SH-SY5Y (cell line): ENCODE measurements around the gene ABCA1.

Experiments
- GATA2 ChIP-seq: IDR thresholded peaks from 2 replicates; pipeline ENCODE4 v1.6.1; 2011; ENCODE audit warnings: mild to moderate bottlenecking, low read depth, low read length
- GATA3 ChIP-seq: IDR thresholded peaks from 2 replicates; pipeline ENCODE4 v1.6.1; 2011; ENCODE audit warnings: low read depth, mild to moderate bottlenecking, low read length, moderate library complexity

DNA sequence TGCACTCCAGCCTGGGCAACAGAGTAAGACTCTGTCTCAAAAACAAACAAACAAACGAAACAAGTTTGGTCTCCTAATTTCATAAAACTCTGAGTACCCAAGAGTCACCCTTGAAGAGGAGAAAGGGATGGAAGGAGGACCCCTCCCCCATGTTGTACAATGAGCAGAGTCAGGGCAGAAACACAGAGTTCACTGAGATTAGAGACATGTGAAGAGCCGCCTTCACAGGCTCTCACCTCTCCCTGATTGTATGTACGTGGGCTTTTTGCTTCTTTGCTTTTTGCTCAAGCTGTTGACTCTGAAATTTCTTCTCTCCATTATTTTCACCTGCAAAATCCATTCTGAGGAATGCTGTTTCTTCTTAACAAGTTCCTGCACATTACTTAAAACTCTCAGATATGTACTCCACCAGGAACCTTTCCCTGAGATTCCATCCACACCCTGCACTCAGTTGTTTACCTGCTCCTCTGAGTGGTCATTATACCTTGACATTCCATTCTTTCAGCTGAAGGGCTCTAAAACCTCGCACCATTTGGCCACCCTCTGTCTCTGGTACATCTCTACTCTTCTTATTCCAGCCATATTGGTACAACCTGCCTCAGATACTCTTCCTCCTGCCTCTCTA lies 44.4 kb upstream of the ABCA1 start:
- TF ChIP-seq GATA2, result no peak
- no peak for TF ChIP-seq GATA3
